ENCODE results near the gene PNMA8B. TPM values are rescaled to one million over a fixed set of nuclear protein-coding genes. Genes with fewer than 3 reads are reported as not detected.

Gene PNMA8B
- total RNA-seq, 1 donor from 2014 or later, result 1.5 TPM

GRCh38 chr19:46456930-46457329 is 38.7 kb downstream of the PNMA8B start:
- no peak for TF ChIP-seq CTCF (IDR thresholded peaks at IDR 0.05)
- Histone ChIP-seq H3K27me3 (ENCODE audit: low read depth) (no peaks in the 10 kb centered on the region), H3K4me3 (no peak overlapping the region), H3K27ac (no peak overlapping the region), H3K9me3 (no peaks in the 10 kb centered on the region), H3K36me3 (no peaks in the 10 kb centered on the region), H3K4me1 (no peaks in the 10 kb centered on the region)
- DNase-seq, result no peak
- no peak for ATAC-seq
- intact Hi-C loops (cut with DNase I), result no loop called here

GRCh38 chr19:46454244-46454643 is 41.4 kb downstream of the PNMA8B start:
- no peak for TF ChIP-seq CTCF (IDR thresholded peaks at IDR 0.05)
- H3K4me1 ChIP-seq, result no peaks in the 10 kb centered on the region
- H3K27me3 ChIP-seq (ENCODE audit: low read depth), result no peaks in the 10 kb centered on the region
- no peak overlapping the region for H3K27ac ChIP-seq
- no peak for ATAC-seq
- no peaks in the 10 kb centered on the region for H3K36me3 ChIP-seq
- no peak overlapping the region for H3K4me3 ChIP-seq
- DNase-seq, result no peak
- intact Hi-C loops (cut with DNase I), result no loop called here
- H3K9me3 ChIP-seq, result no peaks in the 10 kb centered on the region

- Histone ChIP-seq H3K36me3 (no peaks in the 10 kb centered on the region), H3K27me3 (ENCODE audit: low read depth) (no peaks in the 10 kb centered on the region), H3K9me3 (no peaks in the 10 kb centered on the region), H3K27ac (no peak overlapping the region), H3K4me1 (no peaks in the 10 kb centered on the region), H3K4me3 (no peak overlapping the region)
- intact Hi-C loops (cut with DNase I), result no loop called here
- ATAC-seq, result no peak
- DNase-seq, result no peak
- TF ChIP-seq CTCF (IDR thresholded peaks at IDR 0.05), result no peak
These were observed 42.0 kb downstream of the PNMA8B start for GRCh38 chr19:46453661-46454060.

- H3K36me3 ChIP-seq, result no peaks in the 10 kb centered on the region
- no peaks in the 10 kb centered on the region for H3K4me1 ChIP-seq
- H3K27me3 ChIP-seq (ENCODE audit: low read depth), result no peaks in the 10 kb centered on the region
- intact Hi-C loops (cut with DNase I), result no loop called here
- H3K27ac ChIP-seq, result no peak overlapping the region
- H3K9me3 ChIP-seq, result no peaks in the 10 kb centered on the region
- DNase-seq (no peak), ATAC-seq (no peak)
- TF ChIP-seq CTCF (IDR thresholded peaks at IDR 0.05), result no peak
- H3K4me3 ChIP-seq, result no peak overlapping the region
These were observed 43.5 kb downstream of the PNMA8B start for GRCh38 chr19:46452186-46452585.

- Histone ChIP-seq H3K27me3 (ENCODE audit: low read depth) (no peaks in the 10 kb centered on the region), H3K36me3 (no peaks in the 10 kb centered on the region), H3K9me3 (no peaks in the 10 kb centered on the region), H3K4me3 (no peak overlapping the region), H3K27ac (no peak overlapping the region), H3K4me1 (no peaks in the 10 kb centered on the region)
- no peak for TF ChIP-seq CTCF (IDR thresholded peaks at IDR 0.05)
- DNase-seq, result no peak
- intact Hi-C loops (cut with DNase I), result no loop called here
- ATAC-seq, result no peak
These were observed 44.3 kb downstream of the PNMA8B start for GRCh38 chr19:46451352-46451751.

GRCh38 chr19:46450737-46451136 is 44.9 kb downstream of the PNMA8B start:
- ATAC-seq, result no peak
- no peak for DNase-seq
- no peaks in the 10 kb centered on the region for H3K27me3 ChIP-seq (ENCODE audit: low read depth)
- H3K9me3 ChIP-seq, result no peaks in the 10 kb centered on the region
- intact Hi-C loops (cut with DNase I), result no loop called here
- no peak overlapping the region for H3K27ac ChIP-seq
- no peak overlapping the region for H3K4me3 ChIP-seq
- TF ChIP-seq CTCF (IDR thresholded peaks at IDR 0.05), result no peak
- H3K36me3 ChIP-seq, result no peaks in the 10 kb centered on the region
- no peaks in the 10 kb centered on the region for H3K4me1 ChIP-seq
